Sigmoid colon (tissue), 4 donors: ENCODE results near the gene C19orf73.

Source experiments
- CTCF ChIP-seq, 4 experiments: fragments of 450-650 bp in 3 of 4; fragments of 200-600 bp in 1 of 4; IDR thresholded peaks; one replicate each; pipeline ENCODE4 v1.5.1; 2016 to 2019; ENCODE audit warnings: antibody characterized with exemption in 4 of 4, mild to moderate bottlenecking in 3 of 4, moderate library complexity in 2 of 4
- EP300 ChIP-seq, 4 donors: sonication (generic); formaldehyde crosslinking; IDR thresholded peaks; one replicate each; pipeline ENCODE4 v1.6.1; 2017; ENCODE audit warnings: antibody characterized with exemption in 4 of 4
- POLR2A ChIP-seq, 2 donors: fragments of 450-650 bp; IDR thresholded peaks; one replicate each; pipeline ENCODE4 v1.6.1; 2016; ENCODE audit warnings: antibody characterized with exemption in 2 of 2, mild to moderate bottlenecking in 2 of 2, moderate library complexity in 2 of 2
- POLR2AphosphoS5 ChIP-seq, 4 donors: sonication (generic); formaldehyde crosslinking; IDR thresholded peaks; one replicate each; pipeline ENCODE4 v1.6.1; 2017; ENCODE audit warnings: antibody characterized with exemption in 4 of 4

GRCh38 chr19:49165111-49165750 is 46.3 kb upstream of the C19orf73 start:
- no peak for TF ChIP-seq CTCF (IDR thresholded peaks at IDR 0.05)
- TF ChIP-seq POLR2A (IDR thresholded peaks at IDR 0.05) = no peak
- peak in 1 of 4 donors; percentile 11 for TF ChIP-seq POLR2AphosphoS5 (IDR thresholded peaks at IDR 0.05)
- TF ChIP-seq EP300 (IDR thresholded peaks at IDR 0.05) = no peak
